AML-193 (cell line): ENCODE measurements around the gene PRTG.

Experiments
- DNase-seq, 2 experiments: peaks; one replicate each; lab custom pipeline; 2025; lab: John Stamatoyannopoulos, UW

Gene PRTG

GRCh38 chr15:55564347-55565145, 178.4 kb downstream of the PRTG start:
- no peak for DNase-seq

GRCh38 chr15:55562601-55563000, 180.4 kb downstream of the PRTG start:
- DNase-seq = no peak
